Liver (tissue), 9 donors: ENCODE measurements around the gene PAPPA2. TPM values are rescaled to one million over a fixed set of nuclear protein-coding genes. Genes with fewer than 3 reads are reported as not detected.

Experiments used
- DNase-seq: peaks from one replicate; pipeline ENCODE4 v3.0.0-alpha.2; 2017; ENCODE audit warnings: low spot score
- H3K27ac ChIP-seq, 2 donors: one replicate each; pipeline ENCODE4 v1.7.0; 2013; ENCODE audit warnings: inconsistent platforms in 2 of 2, low read length in 2 of 2, control low read depth in 1 of 2, low read depth in 1 of 2, mild to moderate bottlenecking in 1 of 2
- H3K27me3 ChIP-seq, 4 donors: one replicate each; pipeline versions ENCODE4 v1.6.1 to v1.7.0; 2013; ENCODE audit warnings: low read length in 3 of 4, inconsistent platforms in 1 of 4, mild to moderate bottlenecking in 1 of 4, moderate library complexity in 1 of 4; ENCODE audit not compliant: control insufficient read depth in 4 of 4, insufficient read depth in 4 of 4
- H3K36me3 ChIP-seq, 4 donors: one replicate each; pipeline versions ENCODE4 v1.6.1 to v1.7.0; 2013; ENCODE audit warnings: low read length in 3 of 4, mild to moderate bottlenecking in 3 of 4, low read depth in 1 of 4, moderate library complexity in 1 of 4; ENCODE audit not compliant: control insufficient read depth in 4 of 4, insufficient read depth in 3 of 4
- H3K4me1 ChIP-seq, 4 donors: one replicate each; pipeline versions ENCODE4 v1.6.1 to v1.7.0; 2013; ENCODE audit warnings: low read length in 3 of 4, mild to moderate bottlenecking in 3 of 4, moderate library complexity in 1 of 4; ENCODE audit not compliant: control insufficient read depth in 4 of 4, insufficient read depth in 4 of 4
- H3K4me3 ChIP-seq, 3 donors: one replicate each; pipeline versions ENCODE4 v1.6.1 to v1.7.0; 2013; ENCODE audit warnings: low read length in 3 of 3, control low read depth in 1 of 3, low read depth in 1 of 3, mild to moderate bottlenecking in 1 of 3
- H3K9ac ChIP-seq, 2 donors: one replicate each; pipeline ENCODE4 v1.7.0; 2013; ENCODE audit warnings: low read length in 2 of 2, mild to moderate bottlenecking in 2 of 2, moderate library complexity in 2 of 2, control low read depth in 1 of 2, low read depth in 1 of 2
- H3K9me3 ChIP-seq, 4 donors: one replicate each; pipeline versions ENCODE4 v1.6.1 to v1.7.0; 2013; ENCODE audit warnings: low read length in 3 of 4; ENCODE audit not compliant: control insufficient read depth in 4 of 4
- CTCF ChIP-seq: fragments of 150-350 bp; IDR thresholded peaks from 2 replicates; pipeline ENCODE4 v1.5.1; 2017; ENCODE audit warnings: improper control_type of control experiment, low read depth, low read length; ENCODE audit not compliant: missing input control
- FOXA1 ChIP-seq: IDR thresholded peaks from 2 replicates; pipeline ENCODE4 v1.6.1; 2016; ENCODE audit warnings: antibody characterized with exemption
- FOXA2 ChIP-seq: IDR thresholded peaks from 2 replicates; pipeline ENCODE4 v1.6.1; 2016; ENCODE audit warnings: antibody characterized with exemption
- GABPA ChIP-seq, 2 donors: IDR thresholded peaks in 1 of 2; conservative IDR thresholded peaks in 1 of 2; 2 replicates each; pipeline ENCODE4 v1.6.1; 2016; ENCODE audit warnings: antibody characterized with exemption in 2 of 2, mild to moderate bottlenecking in 1 of 2, moderate library complexity in 1 of 2
- HNF4A ChIP-seq, 2 donors: conservative IDR thresholded peaks; 2 replicates each; pipeline ENCODE4 v1.6.1; 2016; ENCODE audit warnings: antibody characterized with exemption in 2 of 2, mild to moderate bottlenecking in 2 of 2
- HNF4G ChIP-seq: IDR thresholded peaks from 2 replicates; pipeline ENCODE4 v1.6.1; 2016; ENCODE audit warnings: antibody characterized with exemption
- JUND ChIP-seq, 2 donors: IDR thresholded peaks; 2 replicates each; pipeline ENCODE4 v1.6.1; 2016; ENCODE audit warnings: antibody characterized with exemption in 2 of 2
- NR2F2 ChIP-seq: IDR thresholded peaks from 2 replicates; pipeline ENCODE4 v1.6.1; 2016; ENCODE audit warnings: antibody characterized with exemption
- RAD21 ChIP-seq, 2 donors: IDR thresholded peaks; 2 replicates each; pipeline ENCODE4 v1.6.1; 2016; ENCODE audit warnings: antibody characterized with exemption in 2 of 2, mild to moderate bottlenecking in 2 of 2
- REST ChIP-seq: IDR thresholded peaks from 2 replicates; pipeline ENCODE4 v1.6.1; 2016; ENCODE audit warnings: antibody characterized with exemption, mild to moderate bottlenecking
- RXRA ChIP-seq, 2 donors: IDR thresholded peaks; 2 replicates each; pipeline ENCODE4 v1.6.1; 2017 to 2018; ENCODE audit warnings: antibody characterized with exemption in 2 of 2, mild to moderate bottlenecking in 1 of 2
- SP1 ChIP-seq: IDR thresholded peaks from 2 replicates; pipeline ENCODE4 v1.6.1; 2018; ENCODE audit warnings: antibody characterized with exemption, mild to moderate bottlenecking
- TAF1 ChIP-seq: conservative IDR thresholded peaks from 2 replicates; pipeline ENCODE4 v1.6.1; 2016; ENCODE audit warnings: antibody characterized with exemption, mild to moderate bottlenecking
- YY1 ChIP-seq: IDR thresholded peaks from 2 replicates; pipeline ENCODE4 v1.6.1; 2016; ENCODE audit warnings: antibody characterized with exemption, mild to moderate bottlenecking
- ZBTB33 ChIP-seq: IDR thresholded peaks from 2 replicates; pipeline ENCODE4 v1.6.1; 2016; ENCODE audit warnings: antibody characterized with exemption
- WGBS: extraction: QIAGEN DNeasy Blood & Tissue Kit; methylation state at CpG from one replicate; pipeline ENCODE4 v1.1.7; 2013; 5-methylcytosine and 5-hydroxymethylcytosine counted together
- polyA plus RNA-seq, 2 donors: library from polyadenylated mRNA; stranded (reverse) in 1 of 2; unstranded in 1 of 2; fragments of 200-250 nt in 1 of 2; fragments of >200 nt in 1 of 2; fragmentation: Nextera tagmentation in 1 of 2; extraction: Ambion mirVana in 1 of 2; gene quantifications; one replicate each; pipeline versions ENCODE4 v1.2.1 to v1.2.3, GENCODE V29; 2013 to 2015
- total RNA-seq, 2 donors: library from RNA; depleted of rRNA; stranded (reverse); fragments of >200 nt; gene quantifications; one replicate each; pipeline ENCODE4 v1.2.3, GENCODE V29; 2014
- TF ChIP-seq, protein P1 (sequence below): IDR thresholded peaks from 2 replicates; pipeline ENCODE4 v1.6.1; 2016; ENCODE audit warnings: antibody characterized with exemption
- TF ChIP-seq, protein P2 (sequence below): IDR thresholded peaks from 2 replicates; pipeline ENCODE4 v1.6.1; 2016; ENCODE audit warnings: antibody characterized with exemption
- donor health status: healthy.
- donor health status: healthy.
- donor health status: healthy.
- donor health status: healthy.
- donor health status: healthy.

The PAPPA2 gene
- total and polyA plus RNA-seq, 4 donors = 0.19 to 27.2 (median 13.4) TPM

GRCh38 chr1:176603696-176604095, 140.7 kb downstream of the PAPPA2 start (continued):
- TF ChIP-seq GABPA (IDR thresholded peaks at IDR 0.05 in 1 of 2, conservative IDR thresholded peaks at IDR 0.05 in 1 of 2) (no peak), FOXA1 (no peak), SP1 (no peak), FOXA2 (no peak)

DNA sequence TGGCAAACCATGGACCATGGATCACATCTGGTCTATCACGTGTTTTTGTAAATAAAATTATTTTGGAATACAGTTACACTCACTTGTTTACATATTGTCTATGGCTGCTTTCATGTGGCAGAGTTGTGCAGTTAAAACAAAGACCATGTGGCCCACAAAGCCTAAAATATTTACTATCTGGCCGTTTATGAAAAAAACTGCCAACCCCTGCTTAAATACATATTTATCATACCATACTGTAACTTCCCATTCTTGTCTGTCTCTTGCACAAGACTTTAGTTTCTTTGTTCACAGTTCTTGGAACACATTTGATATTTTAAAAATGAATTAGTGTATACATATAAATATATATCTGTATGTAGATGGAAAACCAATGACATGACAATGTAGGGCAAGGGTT, 141.5 kb downstream of the PAPPA2 start:
- no peak for TF ChIP-seq JUND (IDR thresholded peaks at IDR 0.05)
- no peaks in the 10 kb centered on the region for H3K9me3 ChIP-seq

DNA sequence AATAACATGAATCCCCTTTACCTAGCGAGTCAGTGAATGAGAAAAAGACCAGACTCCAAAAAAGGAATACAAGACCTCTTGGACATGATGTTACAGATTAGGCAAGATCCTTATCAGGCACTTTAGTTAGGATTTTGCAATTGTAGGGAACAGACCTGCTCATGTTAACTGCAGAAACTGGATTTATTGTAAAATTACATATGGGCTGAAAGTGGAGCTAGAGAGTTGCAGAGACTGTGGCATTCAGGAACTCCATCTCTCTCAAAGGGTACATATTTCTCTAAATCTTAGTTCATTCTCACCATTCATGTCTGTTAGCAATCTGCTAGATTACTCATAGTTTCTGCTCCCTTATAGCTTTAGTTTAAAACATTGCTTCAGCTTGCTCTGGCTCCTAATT, 142.2 kb downstream of the PAPPA2 start:
- H3K9ac ChIP-seq = no peak overlapping the region
- no peak for DNase-seq
- no peaks in the 10 kb centered on the region for H3K36me3 ChIP-seq
- no peak overlapping the region for H3K4me3 ChIP-seq
- no peak overlapping the region for H3K27ac ChIP-seq
- H3K9me3 ChIP-seq = no peaks in the 10 kb centered on the region
- WGBS = 87% methylated on average over 1 of the region's 1 CpG
- peaks cover 0 to 2% (median 0%) of the 10 kb centered on the region in 4 donors for H3K4me1 ChIP-seq
- no peaks in the 10 kb centered on the region for H3K27me3 ChIP-seq
- TF ChIP-seq CTCF (no peak), YY1 (no peak), HNF4G (no peak), JUND (IDR thresholded peaks at IDR 0.05) (no peak), TAF1 (no peak), HNF4A (conservative IDR thresholded peaks at IDR 0.05) (no peak), NR2F2 (no peak), FOXA1 (no peak), SP1 (no peak), RXRA (IDR thresholded peaks at IDR 0.05) (no peak), GABPA (IDR thresholded peaks at IDR 0.05 in 1 of 2, conservative IDR thresholded peaks at IDR 0.05 in 1 of 2) (no peak), ZBTB33 (no peak), REST (no peak), FOXA2 (no peak), RAD21 (IDR thresholded peaks at IDR 0.05) (no peak)
- TF ChIP-seq, protein P1, sequence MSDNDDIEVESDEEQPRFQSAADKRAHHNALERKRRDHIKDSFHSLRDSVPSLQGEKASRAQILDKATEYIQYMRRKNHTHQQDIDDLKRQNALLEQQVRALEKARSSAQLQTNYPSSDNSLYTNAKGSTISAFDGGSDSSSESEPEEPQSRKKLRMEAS = no peak
- TF ChIP-seq, protein P2, sequence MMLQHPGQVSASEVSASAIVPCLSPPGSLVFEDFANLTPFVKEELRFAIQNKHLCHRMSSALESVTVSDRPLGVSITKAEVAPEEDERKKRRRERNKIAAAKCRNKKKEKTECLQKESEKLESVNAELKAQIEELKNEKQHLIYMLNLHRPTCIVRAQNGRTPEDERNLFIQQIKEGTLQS = no peak

More for the DNA sequence above, 141.5 kb downstream of the PAPPA2 start:
- H3K36me3 ChIP-seq = no peaks in the 10 kb centered on the region
- H3K27me3 ChIP-seq = no peaks in the 10 kb centered on the region
- H3K4me1 ChIP-seq = peaks cover 0 to 2% (median 0%) of the 10 kb centered on the region in 4 donors
- no peak for DNase-seq
- no peak overlapping the region for H3K27ac ChIP-seq
- H3K4me3 ChIP-seq = no peak overlapping the region
- 67% methylated on average over 2 of the region's 2 CpGs for WGBS
- no peak overlapping the region for H3K9ac ChIP-seq
